DOHH2 (cell line): ENCODE data around the gene HLTF.
"Not testable (repeated sequence)": the region's sequence is repeated elsewhere in the genome, so short reads cannot be mapped to it uniquely, and the experiment has no call there.

ENCODE experiments used
- H3F3A ChIP-seq: fragments of 200-600 bp; sonication (generic), shearing (Covaris generic); 2 replicates; pipeline ENCODE4 v1.6.0; 2016; ENCODE audit warnings: antibody characterized with exemption, mild to moderate bottlenecking; ENCODE audit not compliant: control insufficient read depth, insufficient read depth
- H3K27ac ChIP-seq: fragments of 200-600 bp; sonication (generic); 2 replicates; pipeline ENCODE4 v1.5.1; 2014; ENCODE audit warnings: low read depth, mild to moderate bottlenecking, low read length, moderate library complexity
- H3K27me3 ChIP-seq: fragments of 200-600 bp; sonication (generic); 2 replicates; pipeline ENCODE4 v1.6.1; 2014; ENCODE audit warnings: mild to moderate bottlenecking, low read length, mixed read lengths; ENCODE audit not compliant: control insufficient read depth
- H3K36me3 ChIP-seq: fragments of 200-600 bp; sonication (generic); 2 replicates; pipeline ENCODE4 v1.6.1; 2014; ENCODE audit warnings: mild to moderate bottlenecking, low read length, moderate library complexity, mixed read lengths; ENCODE audit not compliant: control insufficient read depth
- H3K4me1 ChIP-seq: fragments of 200-600 bp; sonication (generic); 2 replicates; pipeline ENCODE4 v1.6.1; 2014; ENCODE audit warnings: mild to moderate bottlenecking, low read length, mixed read lengths; ENCODE audit not compliant: control insufficient read depth
- H3K4me2 ChIP-seq: fragments of 200-600 bp; sonication (generic); 2 replicates; pipeline ENCODE4 v1.6.0; 2014; ENCODE audit warnings: mild to moderate bottlenecking, low read length, moderate library complexity
- H3K4me3 ChIP-seq: fragments of 200-600 bp; sonication (generic); 2 replicates; pipeline ENCODE4 v1.5.1; 2014; ENCODE audit warnings: mild to moderate bottlenecking, low read length, mixed read lengths
- H3K79me2 ChIP-seq: fragments of 200-600 bp; sonication (generic); 2 replicates; pipeline ENCODE4 v1.6.1; 2014; ENCODE audit warnings: mild to moderate bottlenecking, low read length, mixed read lengths; ENCODE audit not compliant: control insufficient read depth
- H3K9me2 ChIP-seq: fragments of 200-600 bp; sonication (generic); replicated peaks from 2 replicates; pipeline ENCODE4 v1.6.1; 2014; ENCODE audit warnings: mild to moderate bottlenecking, low read length, mixed read lengths; ENCODE audit not compliant: control insufficient read depth
- H3K9me3 ChIP-seq: fragments of 200-600 bp; sonication (generic); 2 replicates; pipeline ENCODE4 v1.6.1; 2014; ENCODE audit warnings: antibody characterized with exemption, low read length, mixed read lengths; ENCODE audit not compliant: control insufficient read depth, insufficient read depth
- H4K20me1 ChIP-seq: fragments of 200-600 bp; sonication (generic); 2 replicates; pipeline ENCODE4 v1.6.0; 2014; ENCODE audit warnings: low read depth, mild to moderate bottlenecking, antibody characterized with exemption, low read length, moderate library complexity; ENCODE audit not compliant: control insufficient read depth, insufficient read depth
- EZH2phosphoT487 ChIP-seq: fragments of 200-600 bp; sonication (generic); IDR thresholded peaks from 2 replicates; pipeline ENCODE4 v1.6.1; 2017; ENCODE audit warnings: borderline replicate concordance, mild to moderate bottlenecking, antibody characterized with exemption, low read length, moderate library complexity, mixed read lengths
- TF ChIP-seq, protein P1 (sequence below): fragments of 200-600 bp; sonication (generic); IDR thresholded peaks from one replicate; pipeline ENCODE4 v1.5.1; 2014; ENCODE audit warnings: antibody characterized with exemption, mild to moderate bottlenecking, low read depth, low read length; ENCODE audit not compliant: poor library complexity, severe bottlenecking

HLTF gene

DNA sequence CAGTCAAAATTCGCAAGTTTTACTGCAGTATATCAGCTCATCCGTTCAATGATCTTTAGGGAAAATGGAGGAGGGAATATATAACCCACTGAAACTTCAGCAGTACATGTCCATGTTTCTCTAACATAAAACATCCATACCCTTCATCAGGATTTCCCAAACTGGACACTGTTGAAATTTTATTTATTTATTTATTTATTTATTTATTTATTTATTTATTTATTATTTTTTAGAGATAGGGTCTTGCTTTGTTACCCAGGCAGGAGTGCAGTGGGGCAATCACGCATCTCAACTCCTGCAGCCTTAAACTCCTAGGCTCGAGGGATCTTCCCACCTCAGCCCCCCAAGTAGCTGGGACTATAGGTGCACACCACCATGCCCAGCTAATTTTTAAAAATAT is 14.8 kb upstream of the HLTF start:
- H4K20me1 ChIP-seq = no peaks in the 10 kb centered on the region
- TF ChIP-seq EZH2phosphoT487 = no peak
- TF ChIP-seq, protein P1, sequence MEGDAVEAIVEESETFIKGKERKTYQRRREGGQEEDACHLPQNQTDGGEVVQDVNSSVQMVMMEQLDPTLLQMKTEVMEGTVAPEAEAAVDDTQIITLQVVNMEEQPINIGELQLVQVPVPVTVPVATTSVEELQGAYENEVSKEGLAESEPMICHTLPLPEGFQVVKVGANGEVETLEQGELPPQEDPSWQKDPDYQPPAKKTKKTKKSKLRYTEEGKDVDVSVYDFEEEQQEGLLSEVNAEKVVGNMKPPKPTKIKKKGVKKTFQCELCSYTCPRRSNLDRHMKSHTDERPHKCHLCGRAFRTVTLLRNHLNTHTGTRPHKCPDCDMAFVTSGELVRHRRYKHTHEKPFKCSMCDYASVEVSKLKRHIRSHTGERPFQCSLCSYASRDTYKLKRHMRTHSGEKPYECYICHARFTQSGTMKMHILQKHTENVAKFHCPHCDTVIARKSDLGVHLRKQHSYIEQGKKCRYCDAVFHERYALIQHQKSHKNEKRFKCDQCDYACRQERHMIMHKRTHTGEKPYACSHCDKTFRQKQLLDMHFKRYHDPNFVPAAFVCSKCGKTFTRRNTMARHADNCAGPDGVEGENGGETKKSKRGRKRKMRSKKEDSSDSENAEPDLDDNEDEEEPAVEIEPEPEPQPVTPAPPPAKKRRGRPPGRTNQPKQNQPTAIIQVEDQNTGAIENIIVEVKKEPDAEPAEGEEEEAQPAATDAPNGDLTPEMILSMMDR = no peak
- no peak overlapping the region for H3K4me3 ChIP-seq
- no peaks in the 10 kb centered on the region for H3K79me2 ChIP-seq
- no peaks in the 10 kb centered on the region for H3K9me3 ChIP-seq
- H3K9me2 ChIP-seq = no peaks in the 10 kb centered on the region
- H3K36me3 ChIP-seq = no peaks in the 10 kb centered on the region
- no peaks in the 10 kb centered on the region; the same call in 1 of the 2 replicates for H3K4me1 ChIP-seq
- 0 out of 2 replicates have a peak, but pooled peaks cover 3% of the 10 kb centered on the region for H3K27me3 ChIP-seq
- H3K27ac ChIP-seq = no peak overlapping the region
- no peak overlapping the region for H3K4me2 ChIP-seq
- no peaks in the 10 kb centered on the region for H3F3A ChIP-seq

DNA sequence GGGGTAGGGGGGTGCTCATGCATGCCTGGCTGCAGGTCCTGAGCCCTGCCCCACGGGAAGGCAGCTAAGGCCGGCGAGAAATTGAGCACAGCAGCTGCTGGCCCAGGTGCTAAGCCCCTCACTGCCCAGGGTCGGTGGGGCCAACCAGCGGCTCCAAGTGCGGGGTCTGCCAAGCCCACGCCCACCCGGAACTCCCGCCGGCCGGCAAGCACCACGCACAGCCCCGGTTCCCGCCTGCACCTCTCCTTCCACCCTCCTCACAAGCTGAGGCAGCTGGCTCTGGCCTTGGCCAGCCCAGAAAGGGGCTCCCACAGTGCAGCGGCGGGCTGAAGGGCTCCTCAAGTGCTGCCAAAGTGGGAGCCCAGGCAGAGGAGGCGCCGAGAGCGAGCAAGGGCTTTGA is 11.7 kb upstream of the HLTF start:
- H3K4me3 ChIP-seq, H3K27ac ChIP-seq, H4K20me1 ChIP-seq, H3K9me2 ChIP-seq, H3K9me3 ChIP-seq, H3K36me3 ChIP-seq, H3K27me3 ChIP-seq, H3K4me2 ChIP-seq, H3K79me2 ChIP-seq, H3F3A ChIP-seq: not testable (repeated sequence)
- peaks cover 12% of the 10 kb centered on the region for H3K4me1 ChIP-seq

DNA sequence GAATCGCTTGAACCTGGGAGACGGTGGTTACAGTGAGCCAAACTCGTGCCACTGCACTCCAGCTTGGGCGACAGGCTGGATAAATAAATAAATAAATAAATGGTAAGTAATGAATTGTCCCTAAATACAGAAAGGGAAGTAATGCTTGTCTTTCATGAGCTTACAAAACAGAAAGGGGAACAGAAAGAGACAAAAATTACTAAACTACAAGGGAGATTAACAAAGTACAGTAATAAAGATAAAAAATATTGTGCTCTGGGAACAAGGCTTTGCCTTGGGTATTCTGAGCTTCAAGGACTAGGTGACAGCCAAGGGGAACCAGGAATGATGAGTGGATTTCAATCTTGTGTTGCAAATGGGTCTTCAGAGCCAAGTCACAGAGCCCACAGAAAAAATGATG is 9.2 kb upstream of the HLTF start:
- Histone ChIP-seq H3K9me2 (no peaks in the 10 kb centered on the region), H3F3A (no peaks in the 10 kb centered on the region), H3K27me3 (no peaks in the 10 kb centered on the region), H3K9me3 (no peaks in the 10 kb centered on the region), H3K4me3 (no peak overlapping the region), H3K4me2 (peak overlapping the region; percentile 39), H3K79me2 (no peaks in the 10 kb centered on the region), H3K27ac (no peak overlapping the region), H3K36me3 (no peaks in the 10 kb centered on the region), H3K4me1 (peaks cover 19% of the 10 kb centered on the region), H4K20me1 (no peaks in the 10 kb centered on the region)
- no peak for TF ChIP-seq EZH2phosphoT487
- TF ChIP-seq, protein P1 = no peak

GRCh38 chr3:149091983-149092382 is 5.7 kb upstream of the HLTF start:
- H3K9me2 ChIP-seq = no peaks in the 10 kb centered on the region
- H3K4me1 ChIP-seq = peaks cover 30% of the 10 kb centered on the region
- TF ChIP-seq EZH2phosphoT487 = no peak
- TF ChIP-seq, protein P1 = no peak
- no peak overlapping the region for H3K27ac ChIP-seq
- no peaks in the 10 kb centered on the region for H3K27me3 ChIP-seq
- no peak overlapping the region for H3K4me3 ChIP-seq
- no peaks in the 10 kb centered on the region for H3K36me3 ChIP-seq
- H3K79me2 ChIP-seq = no peaks in the 10 kb centered on the region
- H3K4me2 ChIP-seq = no peak overlapping the region
- no peaks in the 10 kb centered on the region for H4K20me1 ChIP-seq
- no peaks in the 10 kb centered on the region for H3F3A ChIP-seq
- H3K9me3 ChIP-seq = no peaks in the 10 kb centered on the region
